Prostate gland (tissue), 2 donors: ENCODE data around the gene FAM219B. TPM values are rescaled to one million over a fixed set of nuclear protein-coding genes. Genes with fewer than 3 reads are reported as not detected.

Source experiments
- DNase-seq: peaks from one replicate; pipeline ENCODE4 v3.0.0-alpha.2; 2019; ENCODE audit warnings: low spot score
- H3K27ac ChIP-seq, 2 donors: fragments of 200-600 bp; sonication (generic); 2 replicates each; pipeline ENCODE4 v1.5.1; 2017 to 2019
- H3K27me3 ChIP-seq: fragments of 200-600 bp; sonication (generic); replicated peaks from 2 replicates; pipeline ENCODE4 v1.5.1; 2019; ENCODE audit not compliant: insufficient read depth
- H3K36me3 ChIP-seq, 2 donors: fragments of 200-600 bp; sonication (generic); 1 replicate in 1 of 2; 2 replicates in 1 of 2; pipeline versions ENCODE4 v1.5.1 to v1.8.1; 2017 to 2019
- H3K4me1 ChIP-seq: fragments of 200-600 bp; sonication (generic); replicated peaks from 2 replicates; pipeline ENCODE4 v1.5.1; 2019
- H3K4me3 ChIP-seq, 2 donors: fragments of 200-600 bp; sonication (generic); 2 replicates each; pipeline ENCODE4 v1.5.1; 2017 to 2019
- H3K9me3 ChIP-seq: fragments of 200-600 bp; sonication (generic); 2 replicates; pipeline ENCODE4 v1.5.1; 2017
- CTCF ChIP-seq, 4 experiments: fragments of 200-600 bp in 2 of 4; fragments of 450-650 bp in 2 of 4; sonication (generic) in 2 of 4; IDR thresholded peaks; 1 replicate in 3 of 4; 2 replicates in 1 of 4; pipeline ENCODE4 v1.5.1; 2016 to 2019; ENCODE audit warnings: antibody characterized with exemption in 4 of 4, mild to moderate bottlenecking in 2 of 4, moderate library complexity in 2 of 4
- POLR2A ChIP-seq: fragments of 450-650 bp; IDR thresholded peaks from one replicate; pipeline ENCODE4 v1.6.1; 2016; ENCODE audit warnings: antibody characterized with exemption, mild to moderate bottlenecking
- POLR2AphosphoS5 ChIP-seq: sonication (generic); formaldehyde crosslinking; IDR thresholded peaks from one replicate; pipeline ENCODE4 v1.6.1; 2017; ENCODE audit warnings: antibody characterized with exemption
- WGBS: methylation state at CpG from one replicate; pipeline ENCODE4 v1.1.5; 2018; 5-methylcytosine and 5-hydroxymethylcytosine counted together
- intact Hi-C: fragments of 100-400 bp; cut with DNase I; formaldehyde crosslinking; loops from one replicate; pipeline ENCODE4 v1.14.2; 2022
- total RNA-seq, 2 donors: library from RNA; depleted of rRNA; stranded (reverse); fragments of >200 nt; gene quantifications; one replicate each; pipeline ENCODE4 v1.1.0, GENCODE V29; 2016

Gene FAM219B
- total RNA-seq, 2 donors from 2014 or later, result 66.0 to 71.1 TPM

DNA sequence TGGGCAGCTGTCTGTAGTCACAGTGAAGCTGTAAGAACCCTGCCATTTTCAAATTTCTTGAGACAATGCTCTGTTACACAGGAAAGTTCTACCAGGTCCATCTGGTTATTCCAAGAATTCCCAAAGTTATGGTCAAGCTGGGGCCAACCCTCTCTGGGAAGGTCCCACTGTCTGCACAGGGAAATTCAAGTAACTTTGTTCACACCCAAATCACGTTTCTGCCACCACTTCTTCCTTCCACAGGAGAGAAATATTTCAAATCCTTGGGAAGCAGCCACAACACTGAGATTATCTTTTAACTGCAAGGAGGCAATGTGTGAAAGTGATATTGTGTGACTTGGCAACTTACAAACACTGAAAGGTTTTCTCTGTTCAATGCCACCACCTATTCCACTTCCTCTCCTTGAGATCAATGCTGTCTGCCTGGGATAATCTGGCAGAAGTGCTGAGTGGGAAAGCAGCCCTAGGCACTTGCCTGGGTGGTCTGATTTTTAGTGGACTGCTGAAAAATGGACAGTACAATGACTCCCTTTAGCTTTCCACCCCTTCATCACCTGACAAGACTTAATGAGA, 39.1 kb downstream of the FAM219B start:
- H3K4me3 ChIP-seq, result no peak overlapping the region
- no peaks in the 10 kb centered on the region for H3K36me3 ChIP-seq
- no peak overlapping the region for H3K27ac ChIP-seq
- WGBS, result 61% methylated on average over 1 of the region's 1 CpG
- peaks cover 23% of the 10 kb centered on the region for H3K4me1 ChIP-seq
- no peaks in the 10 kb centered on the region for H3K9me3 ChIP-seq
- no peak for DNase-seq
- no peaks in the 10 kb centered on the region for H3K27me3 ChIP-seq
- intact Hi-C loops, result no loop called here
- TF ChIP-seq POLR2AphosphoS5, result no peak

DNA sequence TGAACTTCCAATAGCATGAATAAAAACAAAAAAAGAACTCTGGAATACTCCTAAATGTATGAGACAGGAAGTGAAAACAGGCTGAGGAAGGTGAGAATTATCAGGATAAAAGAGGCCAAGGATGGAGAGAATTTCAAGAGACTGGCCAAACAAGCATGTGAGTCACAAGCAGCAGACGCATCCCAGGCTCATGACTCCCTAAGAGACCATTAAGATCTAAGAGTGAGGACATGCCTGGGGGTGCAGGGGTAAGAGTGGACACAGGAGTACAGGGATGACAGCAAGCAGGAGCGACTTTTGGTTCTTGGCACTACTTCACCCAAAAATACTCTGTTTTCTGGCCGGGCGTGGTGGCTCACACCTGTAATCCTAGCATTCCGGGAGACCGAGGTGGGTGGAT, 40.6 kb downstream of the FAM219B start:
- Histone ChIP-seq H3K4me3 (no peak overlapping the region), H3K27me3 (no peaks in the 10 kb centered on the region), H3K9me3 (no peaks in the 10 kb centered on the region), H3K27ac (no peak overlapping the region), H3K4me1 (peaks cover 23% of the 10 kb centered on the region), H3K36me3 (no peaks in the 10 kb centered on the region)
- DNase-seq, result no peak
- WGBS, result 71% methylated on average over 6 of the region's 6 CpGs
- intact Hi-C loops, result no loop called here
- TF ChIP-seq POLR2AphosphoS5, result no peak
- TF ChIP-seq CTCF (IDR thresholded peaks at IDR 0.05), result no peak
- TF ChIP-seq POLR2A, result no peak

DNA sequence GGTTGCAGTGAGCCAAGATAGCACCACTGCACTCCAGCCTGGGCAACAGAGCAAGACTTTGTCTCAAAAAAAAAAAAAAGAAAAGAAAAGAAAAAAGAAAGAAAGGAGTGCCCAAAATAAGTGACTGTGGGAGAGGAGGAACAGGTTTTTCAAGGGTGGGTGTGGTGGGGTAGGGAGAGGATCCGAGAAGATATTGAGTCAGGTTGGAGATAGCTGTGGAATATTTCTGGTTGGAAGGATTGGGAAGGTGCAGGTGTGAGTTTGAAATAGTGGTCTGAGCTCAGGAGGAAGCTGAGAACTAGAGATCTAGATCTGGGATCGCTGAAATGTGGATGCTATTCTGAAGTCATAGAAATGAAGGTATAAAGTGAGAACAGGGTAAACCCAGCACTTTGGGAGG, 41.3 kb downstream of the FAM219B start:
- no peaks in the 10 kb centered on the region for H3K36me3 ChIP-seq
- H3K27me3 ChIP-seq, result no peaks in the 10 kb centered on the region
- DNase-seq, result no peak
- H3K4me3 ChIP-seq, result no peak overlapping the region
- H3K9me3 ChIP-seq, result no peaks in the 10 kb centered on the region
- no peak overlapping the region for H3K27ac ChIP-seq
- H3K4me1 ChIP-seq, result peaks cover 23% of the 10 kb centered on the region
- TF ChIP-seq CTCF (IDR thresholded peaks at IDR 0.05) (no peak), POLR2AphosphoS5 (no peak), POLR2A (no peak)
- intact Hi-C loops, result no loop called here
- 69% methylated on average over 2 of the region's 2 CpGs for WGBS

- Histone ChIP-seq H3K9me3 (no peaks in the 10 kb centered on the region), H3K27me3 (no peaks in the 10 kb centered on the region), H3K36me3 (no peaks in the 10 kb centered on the region), H3K4me3 (no peak overlapping the region), H3K27ac (no peak overlapping the region), H3K4me1 (peaks cover 14% of the 10 kb centered on the region)
- DNase-seq, result no peak
- TF ChIP-seq CTCF (IDR thresholded peaks at IDR 0.05) (no peak), POLR2A (no peak), POLR2AphosphoS5 (no peak)
- WGBS, result 92% methylated on average over 6 of the region's 6 CpGs
- intact Hi-C loops, result no loop called here
Measured at GRCh38 chr15:74864296-74864695, 42.4 kb downstream of the FAM219B start.

DNA sequence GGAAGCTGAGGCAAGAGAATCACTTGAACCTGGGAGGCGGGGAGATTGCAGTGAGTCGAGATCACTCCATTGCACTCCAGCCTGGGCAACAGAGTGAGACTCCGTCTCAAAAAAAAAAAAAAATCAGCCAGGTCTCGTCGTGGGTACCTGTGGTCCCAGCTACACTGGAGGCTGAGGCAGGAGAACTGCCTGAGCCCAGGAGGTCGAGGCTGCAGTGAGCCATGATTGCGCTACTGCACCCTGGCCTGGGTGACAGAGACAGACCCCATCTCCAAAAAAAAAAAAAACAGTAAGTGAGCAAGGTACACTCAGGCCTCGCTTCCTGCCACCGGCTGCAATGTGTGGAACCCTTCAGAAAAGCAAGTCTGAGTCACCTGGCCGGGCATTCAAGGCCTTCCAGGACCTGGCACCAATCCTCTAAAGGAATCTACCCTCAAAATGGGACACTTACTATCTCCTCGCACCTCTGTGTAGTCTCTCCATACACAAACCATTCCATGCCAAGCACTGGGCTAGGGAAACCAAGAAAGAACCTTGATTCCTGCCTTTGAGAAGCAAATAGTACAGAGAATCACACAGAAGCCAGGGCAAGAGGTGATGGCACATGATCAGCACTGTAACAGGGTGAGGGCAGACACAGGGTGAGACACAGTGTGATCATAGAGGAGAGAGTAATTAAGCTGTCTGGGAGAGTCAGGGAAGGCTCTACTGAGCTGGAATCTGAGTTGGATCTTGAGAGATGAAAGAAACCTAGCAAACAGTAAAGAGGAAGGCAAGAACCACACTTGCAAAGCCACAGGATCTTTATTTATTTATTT, 43.2 kb downstream of the FAM219B start:
- Histone ChIP-seq H3K36me3 (no peaks in the 10 kb centered on the region), H3K4me3 (no peak overlapping the region), H3K9me3 (no peaks in the 10 kb centered on the region), H3K4me1 (peaks cover 8% of the 10 kb centered on the region), H3K27ac (no peak overlapping the region), H3K27me3 (no peaks in the 10 kb centered on the region)
- TF ChIP-seq CTCF (IDR thresholded peaks at IDR 0.05), result no peak
- TF ChIP-seq POLR2A, result no peak
- no peak for TF ChIP-seq POLR2AphosphoS5
- 83% methylated on average over 11 of the region's 11 CpGs for WGBS
- DNase-seq, result no peak
- intact Hi-C loops, result no loop called here
